SKM-1 (cell line): ENCODE results near the gene FOXJ1.
A peak's percentile ranks its signal among the peaks of the same experiment; 100 is the strongest.
"Not testable (repeated sequence)": the region's sequence is repeated elsewhere in the genome, so short reads cannot be mapped to it uniquely, and the experiment has no call there.

Experiments
- DNase-seq: peaks from one replicate; lab custom pipeline; 2025; ENCODE audit not compliant: unreplicated experiment; lab: John Stamatoyannopoulos, UW

The FOXJ1 gene

GRCh38 chr17:76141212-76142038, at the start of gene FOXJ1:
TSS of gene FOXJ1 (minus strand) at chr17:76141245. CDS start at chr17:76140395, 850 bp downstream.
- peak; percentile 24 for DNase-seq

GRCh38 chr17:76189741-76190140, 48.7 kb upstream of the FOXJ1 start:
- DNase-seq = no peak

- DNase-seq = no peak
Measured at GRCh38 chr17:76189247-76189646, 48.2 kb upstream of the FOXJ1 start.

- no peak for DNase-seq
Measured at GRCh38 chr17:76188213-76189016, 47.4 kb upstream of the FOXJ1 start.

- not testable (repeated sequence) for DNase-seq
Measured at GRCh38 chr17:76186774-76187173, 45.7 kb upstream of the FOXJ1 start.

GRCh38 chr17:76184290-76184689, 43.2 kb upstream of the FOXJ1 start:
- no peak for DNase-seq

GRCh38 chr17:76182016-76182764, 41.1 kb upstream of the FOXJ1 start:
- DNase-seq = peak; percentile 78

- peak; percentile 23 for DNase-seq
Measured at GRCh38 chr17:76179496-76180467, 38.7 kb upstream of the FOXJ1 start.

GRCh38 chr17:76178124-76178523, 37.1 kb upstream of the FOXJ1 start:
- DNase-seq = no peak

- no peak for DNase-seq
Measured at GRCh38 chr17:76176701-76177574, 35.9 kb upstream of the FOXJ1 start.

GRCh38 chr17:76174037-76174436, 33.0 kb upstream of the FOXJ1 start:
- DNase-seq = no peak

GRCh38 chr17:76173474-76173873, 32.4 kb upstream of the FOXJ1 start:
- DNase-seq = no peak

- no peak for DNase-seq
Measured at GRCh38 chr17:76171706-76172105, 30.7 kb upstream of the FOXJ1 start.

GRCh38 chr17:76170114-76170513, 29.1 kb upstream of the FOXJ1 start:
- no peak for DNase-seq

GRCh38 chr17:76166906-76167305, 25.9 kb upstream of the FOXJ1 start:
- no peak for DNase-seq

GRCh38 chr17:76166168-76166567, 25.1 kb upstream of the FOXJ1 start:
- DNase-seq = no peak

- DNase-seq = no peak
Measured at GRCh38 chr17:76164331-76164730, 23.3 kb upstream of the FOXJ1 start.

GRCh38 chr17:76163919-76164318, 22.9 kb upstream of the FOXJ1 start:
- DNase-seq = no peak

GRCh38 chr17:76161619-76162266, 20.7 kb upstream of the FOXJ1 start:
- DNase-seq = no peak
